DMS53 treated with DMSO at 0.1 percent for 48 hours (cell line): Measurements from ENCODE around the gene KCTD13.
"Not testable (repeated sequence)": the region's sequence is repeated elsewhere in the genome, so short reads cannot be mapped to it uniquely, and the experiment has no call there.

Experiments
- DNase-seq: peaks from one replicate; lab custom pipeline; 2025; ENCODE audit not compliant: unreplicated experiment; lab: John Stamatoyannopoulos, UW

Gene KCTD13

DNA sequence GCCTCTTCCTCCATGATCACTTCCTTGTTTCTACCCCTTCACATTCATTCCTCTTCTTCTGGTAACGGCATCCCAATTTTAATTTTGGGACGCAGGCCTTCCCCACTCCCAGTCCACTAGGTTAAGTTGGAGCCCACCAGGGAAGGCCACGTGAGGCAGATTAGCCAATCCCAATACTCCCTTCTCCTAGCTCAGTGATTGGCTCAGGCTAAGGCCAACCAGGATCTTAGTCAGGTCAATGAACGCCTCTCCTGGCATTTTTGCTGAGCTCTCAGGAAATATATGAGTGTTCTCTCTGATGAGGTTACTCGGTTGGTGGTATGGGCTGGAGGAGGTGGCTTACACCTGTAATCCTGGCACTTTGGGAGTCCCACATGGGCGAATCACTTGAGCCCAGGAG lies 42.0 kb downstream of the KCTD13 start:
- DNase-seq = no peak

DNA sequence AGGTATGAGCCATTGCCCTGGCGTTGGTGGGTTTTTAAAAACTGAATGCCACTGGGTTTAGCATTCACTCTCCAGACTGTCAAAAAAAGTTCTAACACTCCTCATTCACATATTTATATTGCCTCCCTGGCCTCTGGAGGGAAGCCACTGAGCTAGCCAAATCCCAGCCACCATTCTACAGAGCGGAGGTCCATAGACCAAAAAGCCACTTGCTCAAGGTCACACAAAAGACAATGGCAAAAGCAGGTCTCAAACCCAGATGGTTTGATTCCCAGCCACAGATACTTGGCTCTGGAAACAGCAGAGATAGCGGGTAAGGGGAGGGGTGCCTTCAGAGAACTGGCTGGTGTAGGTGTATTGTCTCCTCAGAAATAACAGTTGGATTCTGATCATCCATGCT lies 45.0 kb downstream of the KCTD13 start:
- DNase-seq = no peak

DNA sequence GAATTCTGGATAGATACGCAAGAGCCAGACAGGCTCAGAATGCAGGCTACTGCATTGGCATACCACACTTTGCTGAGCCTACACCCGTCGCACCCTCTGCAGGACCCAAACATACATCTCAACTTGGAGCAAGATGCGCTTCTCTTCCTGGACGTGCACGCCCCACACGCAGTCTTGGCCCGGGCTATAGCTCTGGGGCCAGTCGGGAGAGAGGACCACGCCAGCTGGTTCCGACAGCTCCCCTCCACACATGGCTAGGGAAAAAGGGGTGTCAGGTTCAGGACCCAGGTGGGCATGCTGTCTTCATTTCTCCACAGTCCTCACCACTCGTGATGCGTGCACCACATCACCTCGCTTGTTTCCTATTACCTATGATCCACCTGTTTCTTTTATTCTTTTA lies 47.9 kb downstream of the KCTD13 start:
- DNase-seq = no peak

DNA sequence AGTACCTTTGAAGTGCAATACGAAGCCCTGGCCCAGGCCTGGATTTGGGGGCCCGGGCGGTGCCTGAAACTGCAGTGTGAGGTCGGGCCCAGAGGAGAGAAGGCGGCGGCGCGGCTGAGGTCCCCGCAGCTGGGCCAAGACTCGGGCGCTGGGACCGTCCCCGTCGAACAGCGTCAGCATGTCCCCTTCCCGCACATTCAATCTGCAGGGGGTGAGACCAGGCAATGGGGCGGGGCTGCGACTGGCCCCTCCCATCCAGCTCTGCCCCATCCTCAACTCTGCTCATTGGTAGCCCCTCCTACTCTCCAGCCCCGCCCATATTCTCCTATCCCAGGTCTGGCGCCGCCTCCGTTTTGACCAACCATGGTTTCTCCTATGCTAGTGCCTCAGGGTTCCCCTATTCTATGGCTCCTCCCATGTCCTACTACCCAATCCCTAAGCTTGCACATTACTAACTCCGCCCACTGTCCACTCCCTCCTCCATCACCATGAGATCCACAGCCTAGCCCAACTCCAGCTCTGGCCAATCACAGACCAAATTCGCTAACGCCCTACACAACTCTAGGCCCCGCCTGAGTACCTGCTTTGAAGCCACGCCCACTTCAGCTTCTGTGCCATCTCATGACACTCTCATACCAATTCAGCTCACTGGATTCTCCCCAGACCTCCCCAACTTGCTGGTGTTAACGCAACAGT lies 48.6 kb downstream of the KCTD13 start:
- DNase-seq = peak; percentile 56

DNA sequence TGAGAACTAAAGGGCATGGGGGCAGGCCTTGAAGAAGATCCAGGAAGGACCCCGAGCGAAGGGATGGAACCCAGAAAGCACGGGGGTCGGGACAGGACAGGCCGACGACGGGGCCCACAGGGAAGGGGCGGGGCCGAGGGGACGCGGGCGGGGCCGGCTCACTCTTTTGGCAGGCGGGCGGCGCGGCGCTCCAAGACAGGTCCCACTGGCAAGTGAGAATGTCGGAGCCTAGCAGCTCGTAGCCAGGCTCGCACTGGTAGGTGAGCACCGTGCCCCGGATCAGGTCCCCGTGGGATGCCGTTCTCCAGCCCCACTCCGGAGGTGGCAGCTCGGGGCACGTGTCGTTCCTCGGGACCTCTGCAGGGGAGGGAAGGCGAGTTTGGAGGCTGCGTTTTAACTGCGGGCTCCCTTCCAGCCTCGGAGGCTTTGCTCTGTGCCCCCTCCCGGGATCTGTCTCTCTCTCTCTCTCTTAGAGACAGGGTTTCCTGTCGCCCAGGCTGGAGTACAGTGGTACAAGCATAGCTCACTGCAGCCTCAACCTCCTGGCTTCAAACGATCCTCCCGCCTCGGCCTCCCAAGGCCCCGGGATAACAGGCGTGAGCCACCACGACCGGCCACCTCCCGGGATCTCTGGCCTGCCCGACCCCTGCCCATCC lies 49.3 kb downstream of the KCTD13 start:
- no peak for DNase-seq

DNA sequence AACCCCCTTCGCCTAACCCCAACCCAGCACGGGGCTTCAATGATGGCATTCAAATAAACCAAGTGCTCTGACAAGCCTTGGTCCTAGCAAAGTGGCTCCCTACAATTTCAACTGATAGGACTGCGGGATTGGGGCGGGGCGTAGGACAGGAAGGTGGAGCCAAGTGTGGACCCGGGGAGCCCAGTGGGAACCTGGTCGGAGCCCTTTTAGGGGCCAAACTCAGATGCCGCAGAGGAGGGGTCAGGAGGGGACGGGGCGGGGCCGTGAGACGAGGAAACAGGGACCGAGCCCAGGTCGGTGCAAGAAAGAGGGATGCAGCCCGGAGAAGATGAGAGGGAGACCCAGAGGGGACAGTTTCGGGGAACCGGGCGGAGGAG lies 49.8 kb downstream of the KCTD13 start:
- DNase-seq = no peak

DNA sequence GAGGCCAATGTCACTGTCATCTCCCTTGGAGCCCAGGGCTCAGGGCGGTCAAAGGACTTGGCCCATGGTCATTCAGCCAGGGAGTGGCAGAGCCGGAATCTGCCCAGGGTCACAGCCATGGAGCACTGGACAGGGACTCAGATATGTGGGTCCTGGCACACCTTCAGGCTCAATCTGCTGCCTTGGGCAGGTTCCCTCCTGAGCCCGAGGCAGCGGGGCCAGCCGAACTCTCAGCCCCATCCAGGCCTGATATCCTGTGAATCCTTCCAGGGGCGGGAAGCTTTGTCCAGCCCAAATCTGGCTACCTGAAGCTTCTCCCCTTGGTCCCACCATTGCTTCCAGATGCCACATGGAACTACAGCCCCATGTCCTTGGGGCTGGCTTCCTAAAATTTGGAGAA lies 50.8 kb downstream of the KCTD13 start:
- no peak for DNase-seq

DNA sequence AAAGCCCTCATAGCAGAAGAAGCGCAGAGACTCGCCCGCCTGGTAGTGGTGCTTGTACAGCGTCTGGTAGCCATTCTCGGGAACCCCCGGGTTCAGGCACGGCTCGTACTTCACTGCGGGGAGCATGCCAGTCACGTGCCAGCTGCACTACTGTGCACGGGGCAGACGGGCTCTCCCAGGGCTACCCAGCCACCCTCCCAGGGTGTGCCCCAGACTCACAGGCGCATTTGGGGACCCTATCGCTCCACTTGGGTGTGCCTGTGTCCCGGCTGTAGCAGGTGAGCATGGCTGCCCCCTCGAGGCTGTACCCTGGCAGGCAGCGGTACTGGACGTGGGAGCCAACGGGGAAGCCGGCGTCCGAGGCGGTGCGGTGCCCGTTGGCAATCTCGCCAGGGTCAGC lies 52.7 kb downstream of the KCTD13 start:
- DNase-seq = no peak

DNA sequence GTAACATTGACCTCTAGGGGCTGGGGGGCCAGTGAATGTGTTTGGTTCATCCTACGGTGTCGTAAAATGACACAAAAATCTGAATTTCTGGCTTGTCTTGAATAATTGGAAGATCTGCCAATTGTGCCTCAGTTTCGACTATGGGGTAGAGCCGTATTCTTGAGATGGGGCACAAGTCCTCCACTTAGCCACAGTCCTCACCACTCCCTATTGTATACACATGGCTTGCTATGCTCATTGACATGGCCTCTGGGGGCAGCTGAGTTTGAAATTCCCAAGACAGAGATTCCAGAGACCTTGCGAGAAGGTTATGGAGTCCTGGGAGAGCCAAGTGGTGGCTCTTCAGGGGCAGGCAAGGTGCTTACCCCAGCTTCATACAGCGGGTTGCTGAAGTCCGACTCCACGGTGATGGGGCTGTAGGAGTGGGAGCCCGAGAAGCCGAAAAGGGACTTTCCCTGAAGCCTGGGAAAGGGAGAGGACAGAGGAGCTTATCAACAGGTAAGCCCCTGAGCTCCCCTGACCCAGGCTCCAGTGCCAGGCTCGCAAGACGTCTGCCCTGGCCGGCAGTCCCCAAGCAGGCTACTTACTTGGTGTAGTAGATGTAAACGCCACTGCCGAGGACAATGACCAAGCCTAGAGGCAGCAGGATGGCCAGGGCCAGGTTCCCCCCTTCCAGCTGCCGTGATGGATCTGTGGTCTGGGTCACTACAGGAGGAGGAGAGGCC lies 54.0 kb downstream of the KCTD13 start:
- DNase-seq = no peak

DNA sequence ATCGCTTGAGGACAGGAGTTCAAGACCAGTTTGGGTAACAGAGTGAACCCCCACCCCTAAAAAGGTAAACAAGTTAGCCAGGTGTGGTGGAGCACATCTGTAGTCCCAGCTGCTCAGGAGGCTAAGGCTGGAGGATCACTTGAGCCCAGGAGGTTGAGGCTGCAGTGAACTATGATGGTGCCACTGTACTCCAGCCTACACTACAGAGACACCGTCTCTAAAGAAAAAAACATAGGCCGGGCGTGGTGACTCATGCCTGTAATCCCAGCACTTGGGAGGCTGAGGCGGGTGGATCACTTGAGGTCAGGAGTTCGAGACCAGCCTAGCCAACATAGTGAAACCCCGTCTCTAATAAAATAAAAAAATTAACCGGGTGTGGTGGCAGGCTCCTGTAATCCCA lies 57.0 kb downstream of the KCTD13 start:
- DNase-seq = not testable (repeated sequence)

DNA sequence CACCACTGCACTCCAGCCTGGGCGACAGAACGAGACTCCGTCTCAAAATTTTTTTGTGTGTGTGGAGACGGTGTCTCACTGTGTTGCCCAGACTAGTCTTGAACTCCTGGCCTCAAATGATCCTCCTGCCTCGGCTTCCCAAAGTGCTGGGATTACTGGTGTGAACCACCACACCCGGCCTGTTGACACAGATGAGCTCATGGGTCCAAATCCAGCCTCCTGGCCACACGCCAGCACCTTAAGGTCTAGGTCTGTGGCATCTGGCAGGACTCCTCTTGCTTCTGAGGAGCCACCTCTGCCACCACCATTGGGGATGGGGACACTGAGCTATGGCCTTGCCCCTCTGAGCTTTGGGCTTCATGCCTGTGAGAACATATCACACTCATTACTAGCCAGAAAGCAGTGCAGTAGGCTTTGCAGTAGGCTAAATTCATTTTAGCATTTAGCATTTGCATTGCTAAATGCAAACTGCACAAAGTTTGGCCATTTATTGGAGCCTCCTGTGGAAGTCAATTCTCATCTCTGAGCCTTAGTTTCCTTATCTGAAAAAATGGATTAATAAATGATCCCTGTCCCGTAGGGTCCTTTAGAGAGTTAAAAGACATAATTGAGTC lies 57.5 kb downstream of the KCTD13 start:
- no peak for DNase-seq

DNA sequence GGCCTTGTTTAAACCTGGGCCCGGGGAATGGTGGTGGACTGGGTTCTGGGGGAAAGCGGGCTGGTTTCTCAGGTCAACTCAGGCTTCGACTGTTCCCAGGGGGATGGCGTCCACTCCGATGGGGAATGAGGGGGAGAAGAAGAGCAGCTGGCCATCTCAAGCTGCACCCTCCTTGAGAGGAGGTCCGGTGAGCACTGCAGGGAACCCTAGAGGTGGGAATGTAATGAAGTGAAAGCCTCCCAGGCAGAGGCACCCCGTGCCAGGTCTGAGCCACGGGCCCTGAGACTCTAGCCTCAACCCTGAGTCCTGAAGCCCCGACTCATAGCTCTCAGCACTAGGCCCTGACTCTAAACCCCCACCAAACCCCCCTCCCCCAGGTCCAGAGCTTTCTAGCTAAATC lies 61.8 kb downstream of the KCTD13 start:
- DNase-seq = no peak

DNA sequence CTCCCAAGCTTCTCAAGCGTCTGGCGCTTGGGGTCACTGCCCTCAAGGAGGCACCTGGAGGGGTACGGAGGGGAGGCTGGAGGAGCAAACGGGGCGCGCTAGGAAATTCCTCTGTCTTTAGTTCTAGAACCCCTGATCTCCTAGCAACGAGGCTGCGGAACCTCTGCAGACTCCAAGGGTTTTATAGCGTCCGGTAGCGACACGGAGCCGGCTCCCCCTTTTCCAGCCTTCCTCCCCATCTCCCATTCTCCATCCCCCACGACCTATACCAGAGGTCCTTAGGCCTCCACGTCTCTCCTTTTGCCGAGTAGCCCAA lies 62.4 kb downstream of the KCTD13 start:
- DNase-seq = no peak

DNA sequence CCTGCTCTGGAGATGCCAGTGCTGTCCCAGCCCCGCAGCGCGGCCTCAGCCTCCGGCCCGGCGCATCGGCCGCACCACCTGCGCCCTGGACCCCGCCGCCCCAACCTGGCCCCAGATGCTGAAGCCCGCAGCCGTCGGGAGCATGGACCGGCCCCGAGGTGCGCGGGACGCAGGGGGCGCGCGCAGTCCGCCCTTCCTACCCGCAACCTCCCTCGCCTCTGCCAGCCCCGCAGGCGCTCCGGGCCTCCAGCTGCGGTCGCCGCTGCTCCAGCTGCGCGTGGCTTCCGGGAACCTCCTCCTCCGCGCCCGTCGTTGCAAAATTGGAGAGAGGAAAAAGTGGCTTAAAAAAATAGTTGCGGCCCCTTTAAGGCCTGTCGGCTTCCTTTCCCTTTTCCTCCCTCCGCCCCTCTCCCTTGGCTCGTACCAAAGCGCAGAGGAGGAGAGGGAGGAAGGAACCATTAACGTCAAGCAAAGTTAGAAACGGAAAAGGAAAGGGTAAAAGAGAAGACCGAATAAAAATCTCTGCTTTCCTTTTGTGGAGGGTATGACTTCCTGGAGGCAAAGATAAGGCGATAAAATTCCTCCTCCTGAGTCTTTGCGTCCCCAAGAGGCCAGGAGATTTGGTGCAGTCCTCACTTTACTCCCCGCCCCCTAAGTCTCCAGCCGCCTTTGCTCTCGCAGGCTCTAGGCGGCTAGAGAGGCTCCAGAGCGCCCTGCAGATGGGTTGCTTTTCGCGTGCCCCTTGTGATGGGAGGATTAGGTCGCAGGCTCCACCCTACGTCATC lies 63.0 kb downstream of the KCTD13 start, which contains the start of gene CDIPT:
Gene CDIPT, minus strand, starts transcription at position 343 of the 785 bp plus-strand sequence. CDS start 369 bp downstream, outside the sequence.
- DNase-seq = peak; percentile 83

DNA sequence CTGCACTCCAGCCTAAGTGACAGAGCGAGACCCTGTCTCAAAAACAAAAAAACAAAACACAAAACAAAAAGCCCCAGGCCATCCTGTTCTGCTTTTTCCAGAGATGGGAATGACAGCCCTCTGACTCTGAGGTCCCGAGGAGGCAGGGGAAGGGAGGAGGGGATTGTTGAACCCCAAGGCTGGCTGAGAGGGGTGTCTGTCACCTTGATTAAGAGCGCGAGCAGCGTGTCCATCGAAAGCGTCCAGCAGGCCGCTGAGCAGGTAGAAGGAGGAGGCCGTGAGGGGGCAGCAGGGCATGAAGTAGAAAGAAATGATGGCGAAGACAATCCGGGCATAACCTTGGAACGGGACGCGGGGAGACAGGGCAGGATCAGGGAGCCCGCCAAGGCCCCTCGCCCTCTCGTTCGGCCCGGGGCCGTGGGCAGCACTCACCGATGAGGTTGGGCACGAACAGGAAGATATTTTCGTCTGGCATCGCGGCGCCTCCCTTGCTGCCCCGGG lies 63.6 kb downstream of the KCTD13 start:
- no peak for DNase-seq

DNA sequence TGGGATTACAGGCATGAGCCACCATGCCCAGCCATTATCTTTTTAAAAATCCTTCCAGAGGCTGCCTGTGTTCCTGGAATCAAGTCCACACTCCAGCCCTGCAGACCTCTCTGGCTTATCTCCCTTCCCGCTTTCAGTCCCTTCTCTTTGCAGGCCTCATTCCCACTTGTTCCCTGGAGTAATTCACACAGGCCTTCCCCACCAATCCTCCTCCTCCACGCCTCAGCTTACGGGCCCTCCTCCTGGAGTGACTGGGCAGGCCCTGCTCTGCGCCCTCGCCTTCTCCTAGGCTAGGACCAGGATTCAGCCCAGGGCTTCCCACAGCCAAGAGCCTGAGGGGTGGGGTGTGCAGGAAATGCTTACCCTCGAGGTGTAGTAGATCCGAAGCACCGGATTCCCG lies 65.8 kb downstream of the KCTD13 start:
- DNase-seq = no peak

DNA sequence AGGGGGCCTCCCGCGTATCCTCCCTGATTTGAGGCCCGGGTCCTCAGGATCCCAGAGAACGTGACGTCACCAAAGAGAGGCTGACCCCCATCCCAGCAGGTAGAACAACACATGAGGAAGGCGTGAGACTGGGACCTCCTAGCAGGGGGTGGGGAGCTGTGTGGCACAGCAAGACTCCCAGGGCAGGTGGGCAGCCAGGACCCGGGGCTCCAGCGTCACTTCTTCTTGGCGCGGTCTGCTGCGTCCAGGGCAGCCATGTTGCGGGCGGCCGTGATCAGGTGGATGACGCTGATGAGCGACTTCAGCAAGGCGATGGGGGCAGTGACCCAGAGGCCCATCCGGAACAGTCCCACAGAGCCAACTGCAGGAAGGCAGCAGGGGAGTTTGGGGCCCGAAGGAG lies 67.1 kb downstream of the KCTD13 start:
- no peak for DNase-seq

DNA sequence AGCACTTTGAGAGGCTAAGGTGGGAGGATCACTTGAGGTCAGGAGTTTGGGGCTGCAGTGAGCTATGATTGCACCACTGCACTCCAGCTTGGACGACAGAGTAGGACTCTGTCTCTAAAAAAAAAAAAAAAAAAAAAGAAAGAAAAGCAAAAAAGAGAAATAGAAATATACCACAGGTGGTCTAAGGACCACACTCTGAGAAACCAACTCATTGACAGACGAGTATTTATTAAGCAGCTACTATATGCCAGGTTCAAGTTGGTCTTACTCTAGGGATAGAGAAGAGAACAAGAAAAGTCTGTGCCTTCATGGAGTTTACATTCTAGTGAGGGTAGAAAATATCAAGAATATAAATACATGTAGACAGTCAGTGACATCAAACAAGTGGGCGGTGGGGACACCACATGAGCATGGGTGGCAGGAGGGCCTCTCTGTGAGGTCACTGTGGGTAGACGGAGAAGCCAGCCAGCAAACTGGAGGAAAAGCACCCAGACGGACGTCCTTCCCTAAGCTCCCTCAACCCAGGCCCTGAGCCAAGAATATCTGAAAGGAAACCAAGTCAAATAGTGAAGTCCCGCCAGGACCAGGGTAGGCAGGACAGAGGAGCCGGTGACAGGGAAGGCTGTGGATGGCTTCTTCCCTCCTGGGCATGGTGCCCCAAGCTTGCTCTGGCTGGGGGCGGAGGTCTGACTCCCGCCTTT lies 67.7 kb downstream of the KCTD13 start:
- no peak for DNase-seq

DNA sequence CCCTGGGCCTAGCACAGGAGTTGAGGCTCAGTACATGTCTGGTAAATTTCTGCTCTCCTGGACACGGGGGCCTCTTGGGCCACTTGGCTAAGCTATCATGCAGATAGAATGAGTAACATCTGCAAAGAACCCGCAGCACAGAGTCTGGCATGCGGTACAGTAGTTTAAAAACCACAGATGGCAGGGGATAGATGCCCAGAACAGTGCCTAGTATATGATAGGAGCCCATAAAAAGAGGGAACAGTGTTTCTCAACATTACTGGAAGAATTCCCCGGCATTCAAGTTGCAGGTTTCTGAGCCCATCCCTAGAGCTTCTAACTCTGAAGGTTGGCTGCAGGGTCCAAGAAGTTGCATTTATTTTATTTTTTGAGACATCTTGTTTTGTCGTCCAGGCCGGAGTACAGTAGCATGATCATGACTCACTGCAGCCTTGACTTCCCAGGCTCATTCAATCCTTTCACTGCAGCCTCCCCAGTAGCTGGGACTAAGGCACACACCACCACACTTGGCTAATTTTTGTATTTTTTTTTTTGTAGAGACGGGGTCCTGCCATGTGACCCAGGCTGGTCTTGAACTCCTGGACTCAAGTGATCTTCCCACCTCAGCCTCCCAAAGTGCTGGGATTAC lies 68.8 kb downstream of the KCTD13 start:
- no peak for DNase-seq
